Tibial nerve (tissue), 4 donors: ENCODE measurements around the gene RAB11FIP2.

Experiments
- CTCF ChIP-seq, 5 experiments: fragments of 200-600 bp in 3 of 5; fragments of 450-650 bp in 2 of 5; sonication (generic) in 3 of 5; IDR thresholded peaks; one replicate each; pipeline ENCODE4 v1.5.1; 2016 to 2019; ENCODE audit warnings: antibody characterized with exemption in 5 of 5, mild to moderate bottlenecking in 3 of 5, moderate library complexity in 2 of 5
- EP300 ChIP-seq, 2 donors: sonication (generic); formaldehyde crosslinking; IDR thresholded peaks; one replicate each; pipeline ENCODE4 v1.6.1; 2017; ENCODE audit warnings: antibody characterized with exemption in 2 of 2, mild to moderate bottlenecking in 1 of 2
- POLR2A ChIP-seq, 2 donors: fragments of 450-650 bp; IDR thresholded peaks; one replicate each; pipeline ENCODE4 v1.6.1; 2017; ENCODE audit warnings: antibody characterized with exemption in 2 of 2, mild to moderate bottlenecking in 2 of 2, moderate library complexity in 2 of 2

GRCh38 chr10:118076705-118077104 lies 30.0 kb upstream of the RAB11FIP2 start:
- TF ChIP-seq CTCF (IDR thresholded peaks at IDR 0.05) = no peak
- no peak for TF ChIP-seq POLR2A (IDR thresholded peaks at IDR 0.05)
- no peak for TF ChIP-seq EP300 (IDR thresholded peaks at IDR 0.05)
